Glutamatergic neuron (in vitro differentiated cells): ENCODE data around the gene LMBR1. TPM values are rescaled to one million over a fixed set of nuclear protein-coding genes. Genes with fewer than 3 reads are reported as not detected.
"Not testable (repeated sequence)": the region's sequence is repeated elsewhere in the genome, so short reads cannot be mapped to it uniquely, and the experiment has no call there.

Experiments
- DNase-seq: peaks from one replicate; pipeline ENCODE4 v3.0.0; 2022
- H3K27ac Mint-ChIP-seq: one replicate; pipeline ENCODE4 v1.8.0; 2020; ENCODE audit warnings: mild to moderate bottlenecking, mixed read lengths, inconsistent platforms; ENCODE audit not compliant: unreplicated experiment
- H3K27me3 Mint-ChIP-seq: one replicate; pipeline ENCODE4 v1.8.0; 2020; ENCODE audit warnings: mild to moderate bottlenecking, moderate library complexity, mixed read lengths, inconsistent platforms; ENCODE audit not compliant: unreplicated experiment
- H3K36me3 Mint-ChIP-seq: one replicate; pipeline ENCODE4 v1.8.0; 2020; ENCODE audit warnings: mild to moderate bottlenecking, mixed read lengths, inconsistent platforms; ENCODE audit not compliant: unreplicated experiment
- H3K4me1 Mint-ChIP-seq: one replicate; pipeline ENCODE4 v1.8.0; 2020; ENCODE audit warnings: mild to moderate bottlenecking, low read depth, mixed read lengths, inconsistent platforms; ENCODE audit not compliant: unreplicated experiment
- H3K4me3 Mint-ChIP-seq: one replicate; pipeline ENCODE4 v1.8.0; 2020; ENCODE audit warnings: mild to moderate bottlenecking, mixed read lengths, inconsistent platforms; ENCODE audit not compliant: unreplicated experiment
- H3K9me3 Mint-ChIP-seq: one replicate; pipeline ENCODE4 v1.8.0; 2020; ENCODE audit warnings: mild to moderate bottlenecking, moderate library complexity, mixed read lengths, inconsistent platforms; ENCODE audit not compliant: unreplicated experiment
- total RNA-seq: library from RNA; stranded (reverse); fragmentation: NEBNext Ultra II Directional; extraction: Animal tissue kit (Norgen Biotek cat#: 25700); gene quantifications from one replicate; pipeline ENCODE4 v1.2.1, GENCODE V29; 2021; ENCODE audit not compliant: unreplicated experiment
- TF ChIP-seq, protein P1 (sequence below): fragments of 200-600 bp; sonication (generic); IDR thresholded peaks from one replicate; pipeline ENCODE4 v1.5.0; 2021; ENCODE audit not compliant: partially characterized antibody, unreplicated experiment

LMBR1 gene
- total RNA-seq, 1 donor from 2014 or later: 41.0 TPM

DNA sequence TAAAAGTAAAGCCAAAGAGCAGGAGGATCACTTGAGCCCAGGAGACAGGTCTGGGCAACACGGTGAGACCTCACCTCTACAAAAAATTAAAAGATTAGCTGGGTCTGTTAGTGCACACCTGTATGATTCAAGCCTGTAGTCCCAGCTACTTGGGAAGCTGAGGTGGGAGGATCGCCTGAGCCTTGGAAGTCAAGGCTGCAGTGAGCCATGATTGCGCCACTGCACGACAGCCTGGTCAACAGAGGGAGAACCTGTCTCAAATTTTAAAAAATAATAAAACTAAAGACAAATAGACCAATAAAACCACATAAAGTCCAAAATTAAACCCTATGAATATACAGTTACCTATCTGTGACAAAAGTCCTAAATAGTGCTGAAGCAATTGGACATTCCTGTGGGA, 3.2 kb downstream of the LMBR1 start:
- Mint-ChIP-seq H3K9me3 (peaks cover 4% of the 10 kb centered on the region), H3K36me3 (peaks cover 4% of the 10 kb centered on the region), H3K27ac (no peak overlapping the region), H3K4me3 (no peak overlapping the region), H3K4me1 (no peaks in the 10 kb centered on the region), H3K27me3 (peaks cover 4% of the 10 kb centered on the region)
- no peak for DNase-seq
- TF ChIP-seq, protein P1, sequence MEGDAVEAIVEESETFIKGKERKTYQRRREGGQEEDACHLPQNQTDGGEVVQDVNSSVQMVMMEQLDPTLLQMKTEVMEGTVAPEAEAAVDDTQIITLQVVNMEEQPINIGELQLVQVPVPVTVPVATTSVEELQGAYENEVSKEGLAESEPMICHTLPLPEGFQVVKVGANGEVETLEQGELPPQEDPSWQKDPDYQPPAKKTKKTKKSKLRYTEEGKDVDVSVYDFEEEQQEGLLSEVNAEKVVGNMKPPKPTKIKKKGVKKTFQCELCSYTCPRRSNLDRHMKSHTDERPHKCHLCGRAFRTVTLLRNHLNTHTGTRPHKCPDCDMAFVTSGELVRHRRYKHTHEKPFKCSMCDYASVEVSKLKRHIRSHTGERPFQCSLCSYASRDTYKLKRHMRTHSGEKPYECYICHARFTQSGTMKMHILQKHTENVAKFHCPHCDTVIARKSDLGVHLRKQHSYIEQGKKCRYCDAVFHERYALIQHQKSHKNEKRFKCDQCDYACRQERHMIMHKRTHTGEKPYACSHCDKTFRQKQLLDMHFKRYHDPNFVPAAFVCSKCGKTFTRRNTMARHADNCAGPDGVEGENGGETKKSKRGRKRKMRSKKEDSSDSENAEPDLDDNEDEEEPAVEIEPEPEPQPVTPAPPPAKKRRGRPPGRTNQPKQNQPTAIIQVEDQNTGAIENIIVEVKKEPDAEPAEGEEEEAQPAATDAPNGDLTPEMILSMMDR: no peak

DNA sequence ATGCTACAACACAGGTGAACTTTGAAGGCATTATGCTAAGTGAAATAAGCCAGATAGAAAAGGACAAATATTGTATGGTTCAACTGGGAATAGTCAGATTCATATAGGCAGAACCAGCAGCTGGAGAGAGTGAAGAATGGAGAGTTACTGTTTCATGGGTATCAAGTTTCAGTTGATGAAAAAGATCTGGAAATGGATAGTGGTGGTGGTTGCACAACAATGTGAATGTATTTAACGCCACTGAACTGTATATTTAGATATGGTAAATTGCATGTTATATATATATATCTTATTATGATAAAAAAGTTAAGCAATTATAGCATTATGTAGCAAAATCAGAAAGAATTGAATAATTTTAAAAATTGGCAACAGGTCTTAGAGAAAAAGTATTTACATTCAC, 3.9 kb downstream of the LMBR1 start:
- Mint-ChIP-seq H3K9me3 (peaks cover 4% of the 10 kb centered on the region), H3K27ac (no peak overlapping the region), H3K4me1 (no peaks in the 10 kb centered on the region), H3K4me3 (no peak overlapping the region), H3K36me3 (peaks cover 4% of the 10 kb centered on the region), H3K27me3 (peaks cover 4% of the 10 kb centered on the region)
- DNase-seq: no peak
- TF ChIP-seq, protein P1: no peak

DNA sequence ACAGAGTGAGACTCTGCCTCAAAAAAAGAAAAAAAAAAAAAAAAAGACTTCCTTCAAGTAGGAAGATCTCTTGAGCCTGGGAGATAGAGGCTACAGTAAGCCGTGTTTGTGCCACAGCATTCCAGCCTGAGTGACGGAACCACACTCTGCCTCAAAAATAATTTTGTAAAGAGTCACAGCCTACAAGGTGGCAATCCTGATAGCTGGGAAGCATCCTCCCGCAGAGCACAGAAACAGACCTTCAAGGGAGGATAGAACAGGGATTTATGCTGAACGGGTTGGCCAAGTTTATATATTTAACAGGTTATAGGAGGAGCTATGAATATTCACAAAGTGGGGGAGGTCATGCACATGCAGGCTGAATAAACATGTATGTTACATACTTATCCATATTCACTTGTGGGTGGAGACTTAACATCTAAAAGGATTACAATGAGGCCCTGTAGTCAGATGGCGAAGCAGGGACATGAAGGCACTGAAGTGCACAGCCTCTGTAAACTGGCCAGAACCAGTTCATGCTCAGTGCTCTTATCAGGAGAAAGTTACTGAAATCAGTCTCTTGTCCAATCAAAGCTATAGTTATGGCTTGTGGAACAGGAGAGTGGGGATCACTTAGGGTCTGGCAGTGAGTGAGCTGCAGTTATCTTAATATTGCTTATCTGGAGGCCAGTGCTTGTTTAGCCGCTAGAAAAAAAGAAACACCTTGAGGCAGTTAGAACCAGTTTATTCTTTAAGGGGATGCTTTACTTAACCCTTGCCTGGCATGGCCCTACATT, 6.8 kb downstream of the LMBR1 start:
- Mint-ChIP-seq H3K4me1 (no peaks in the 10 kb centered on the region), H3K4me3 (no peak overlapping the region), H3K9me3 (peaks cover 3% of the 10 kb centered on the region), H3K36me3 (no peaks in the 10 kb centered on the region), H3K27me3 (no peaks in the 10 kb centered on the region), H3K27ac (no peak overlapping the region)
- TF ChIP-seq, protein P1: no peak
- no peak for DNase-seq

DNA sequence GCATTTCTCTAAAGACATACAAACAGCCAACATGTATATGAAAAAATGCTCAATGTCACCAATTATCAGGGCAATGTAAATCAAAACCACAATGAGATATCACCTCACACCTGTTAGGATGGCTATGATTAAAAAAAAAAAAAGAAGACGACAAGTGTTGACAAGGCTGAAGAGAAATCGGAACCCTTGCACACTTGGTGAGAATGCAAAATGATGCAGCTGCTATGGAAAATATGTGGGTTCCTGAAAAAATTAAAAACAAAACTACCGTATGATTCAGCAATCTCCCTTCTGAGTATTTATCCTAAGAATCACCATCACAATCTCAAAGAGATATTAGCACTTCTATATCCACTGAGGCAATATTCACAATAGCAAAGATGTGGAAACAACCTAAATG, 11.3 kb downstream of the LMBR1 start:
- DNase-seq: no peak
- H3K27me3 Mint-ChIP-seq: peaks cover 2% of the 10 kb centered on the region
- H3K9me3 Mint-ChIP-seq: peaks cover 5% of the 10 kb centered on the region
- H3K4me3 Mint-ChIP-seq: no peak overlapping the region
- H3K36me3 Mint-ChIP-seq: peaks cover 7% of the 10 kb centered on the region
- no peaks in the 10 kb centered on the region for H3K4me1 Mint-ChIP-seq
- TF ChIP-seq, protein P1: no peak
- no peak overlapping the region for H3K27ac Mint-ChIP-seq

DNA sequence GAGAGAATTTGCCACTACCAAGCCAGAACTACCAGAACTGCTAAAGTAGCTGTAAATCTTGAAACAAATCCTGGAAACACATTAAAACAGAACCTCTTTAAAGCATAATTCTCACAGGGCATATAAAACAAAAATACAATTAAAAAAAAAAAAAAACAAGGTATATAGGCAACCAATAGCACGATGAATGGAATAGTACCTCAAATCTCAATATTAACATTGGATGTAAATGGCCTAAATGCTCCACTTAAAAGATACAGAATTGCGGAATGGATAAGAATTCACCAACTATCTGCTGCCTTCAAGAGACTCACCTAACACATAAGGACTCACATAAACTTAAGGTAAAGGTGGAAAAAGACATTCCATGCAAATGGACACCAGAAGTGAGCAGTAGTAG, 17.2 kb downstream of the LMBR1 start:
- Mint-ChIP-seq H3K9me3 (peaks cover 10% of the 10 kb centered on the region), H3K36me3 (peaks cover 22% of the 10 kb centered on the region), H3K4me3 (no peak overlapping the region), H3K4me1 (peaks cover 4% of the 10 kb centered on the region), H3K27ac (no peak overlapping the region), H3K27me3 (peaks cover 2% of the 10 kb centered on the region)
- no peak for DNase-seq
- TF ChIP-seq, protein P1: no peak

DNA sequence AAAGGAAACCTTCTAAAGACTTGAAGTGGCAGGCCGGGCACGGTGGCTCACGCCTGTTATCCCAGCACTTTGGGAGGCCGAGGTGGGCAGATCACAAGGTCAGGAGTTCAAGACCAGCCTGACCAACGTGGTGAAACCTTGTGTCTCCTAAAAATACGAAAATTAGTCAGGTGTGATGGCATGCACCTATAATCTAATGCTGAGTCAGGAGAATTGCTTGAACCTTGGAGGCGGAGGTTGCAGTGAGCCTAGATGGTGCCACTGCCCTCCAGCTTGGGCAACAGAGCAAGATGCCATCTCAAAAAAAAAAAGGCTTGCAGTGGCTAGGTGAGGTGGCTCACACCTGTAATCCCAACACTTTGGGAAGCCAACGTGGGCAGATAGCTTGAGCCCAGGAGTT, 24.6 kb downstream of the LMBR1 start:
- H3K9me3 Mint-ChIP-seq, H3K27ac Mint-ChIP-seq, H3K36me3 Mint-ChIP-seq, H3K4me3 Mint-ChIP-seq, H3K27me3 Mint-ChIP-seq, H3K4me1 Mint-ChIP-seq, DNase-seq: not testable (repeated sequence)
